ENCODE results near the gene NDUFAF3.

- TF ChIP-seq CTCF (IDR thresholded peaks at IDR 0.05) (no peak), POLR2A (IDR thresholded peaks at IDR 0.05) (no peak), EP300 (IDR thresholded peaks at IDR 0.05) (no peak)
Measured at GRCh38 chr3:49015072-49015471, 6.8 kb upstream of the NDUFAF3 start.
